Mucosa of rectum (tissue), 2 donors: ENCODE data around the gene TIMP3.

Source experiments
- H3K27ac ChIP-seq, 2 donors: one replicate each; pipeline ENCODE4 v1.7.0; 2013; ENCODE audit warnings: inconsistent platforms in 2 of 2, low read depth in 2 of 2, low read length in 2 of 2
- H3K27me3 ChIP-seq, 2 donors: one replicate each; pipeline ENCODE4 v1.7.0; 2013; ENCODE audit warnings: low read length in 2 of 2; ENCODE audit not compliant: control insufficient read depth in 2 of 2, insufficient read depth in 2 of 2
- H3K36me3 ChIP-seq, 2 donors: one replicate each; pipeline ENCODE4 v1.7.0; 2013; ENCODE audit warnings: low read length in 2 of 2; ENCODE audit not compliant: control insufficient read depth in 2 of 2, insufficient read depth in 2 of 2
- H3K4me1 ChIP-seq, 2 donors: one replicate each; pipeline ENCODE4 v1.7.0; 2013; ENCODE audit warnings: low read length in 2 of 2, mild to moderate bottlenecking in 1 of 2; ENCODE audit not compliant: control insufficient read depth in 2 of 2, insufficient read depth in 2 of 2
- H3K4me3 ChIP-seq, 2 donors: one replicate each; pipeline ENCODE4 v1.7.0; 2013; ENCODE audit warnings: low read length in 2 of 2
- H3K9ac ChIP-seq, 2 donors: one replicate each; pipeline ENCODE4 v1.7.0; 2013; ENCODE audit warnings: low read length in 2 of 2, low read depth in 1 of 2, mild to moderate bottlenecking in 1 of 2
- H3K9me3 ChIP-seq, 2 donors: one replicate each; pipeline ENCODE4 v1.7.0; 2013; ENCODE audit warnings: low read length in 2 of 2; ENCODE audit not compliant: control insufficient read depth in 2 of 2
- donor health status: healthy.
- donor health status: Normal muscosa, but diverticular disease.

Gene TIMP3

DNA sequence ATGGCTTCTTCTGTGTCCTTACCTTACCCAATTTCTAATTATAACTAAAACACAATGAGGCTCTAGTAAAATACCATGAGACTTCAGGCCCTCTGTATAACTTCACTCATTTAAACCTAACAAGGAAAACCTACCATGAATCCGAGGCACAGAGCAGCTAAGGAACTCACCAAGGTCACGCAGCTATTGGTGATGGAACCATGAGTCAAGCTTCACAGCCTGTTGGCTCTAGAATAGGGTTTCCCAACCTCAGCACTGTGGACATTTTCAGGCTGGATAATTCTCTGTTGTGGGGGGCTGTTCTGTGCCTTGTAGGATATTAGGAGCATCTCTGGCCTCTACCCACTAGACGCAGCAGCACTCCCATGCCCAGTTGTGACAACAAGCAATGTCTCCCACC, 75.7 kb downstream of the TIMP3 start:
- Histone ChIP-seq H3K4me1 (peaks cover 0 to 5% of the 10 kb centered on the region in 2 donors), H3K27me3 (peaks cover 0 to 7% of the 10 kb centered on the region in 2 donors), H3K9me3 (no peaks in the 10 kb centered on the region), H3K27ac (no peak overlapping the region), H3K9ac (no peak overlapping the region), H3K36me3 (no peaks in the 10 kb centered on the region), H3K4me3 (no peak overlapping the region)

DNA sequence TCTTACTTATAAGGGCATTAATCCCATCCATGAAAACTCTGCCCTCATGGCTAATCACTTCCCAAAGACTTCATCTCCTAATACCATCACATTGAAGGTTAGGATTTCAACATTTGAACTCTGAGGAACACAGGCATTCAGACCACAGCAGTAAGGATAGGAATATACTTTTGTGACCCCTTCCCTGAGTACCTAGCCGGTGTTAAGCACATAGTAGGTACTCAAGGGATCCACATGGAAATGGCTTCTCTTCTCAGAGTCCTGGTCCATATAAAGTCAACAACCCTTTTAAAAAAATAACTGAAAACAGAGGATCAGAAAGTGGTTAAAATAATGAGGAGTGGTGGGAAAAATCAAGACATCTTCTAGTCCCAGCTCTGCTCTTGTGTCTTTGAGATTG, 78.0 kb downstream of the TIMP3 start:
- Histone ChIP-seq H3K27ac (no peak overlapping the region), H3K4me1 (peaks cover 0 to 5% of the 10 kb centered on the region in 2 donors)

DNA sequence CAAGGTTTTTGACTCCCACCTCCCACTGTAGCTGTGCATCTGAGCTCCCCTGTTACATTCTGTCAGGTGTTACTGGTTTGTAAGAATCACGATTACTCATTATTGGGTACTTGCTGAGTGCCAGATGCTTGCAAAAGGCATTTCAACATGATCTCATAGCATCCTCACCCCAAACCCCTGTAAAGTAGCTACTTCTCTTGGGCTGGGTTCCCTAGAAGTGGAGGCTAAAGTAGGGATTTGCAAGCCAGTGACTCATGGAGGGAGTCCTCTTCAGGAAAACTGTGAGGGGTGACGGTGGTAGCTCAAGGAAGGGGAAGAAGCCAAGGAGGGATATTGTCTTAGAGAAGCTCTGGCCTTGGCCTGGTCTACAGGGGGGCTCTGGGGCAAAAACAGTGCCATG, 78.6 kb downstream of the TIMP3 start:
- H3K4me1 ChIP-seq = peaks cover 0 to 5% of the 10 kb centered on the region in 2 donors
- H3K27ac ChIP-seq = no peak overlapping the region
- H3K4me3 ChIP-seq = no peak overlapping the region
- peaks cover 0 to 7% of the 10 kb centered on the region in 2 donors for H3K27me3 ChIP-seq
- no peaks in the 10 kb centered on the region for H3K36me3 ChIP-seq
- H3K9me3 ChIP-seq = no peaks in the 10 kb centered on the region
- H3K9ac ChIP-seq = no peak overlapping the region

More for the DNA sequence above, 78.0 kb downstream of the TIMP3 start:
- Histone ChIP-seq H3K27me3 (peaks cover 0 to 7% of the 10 kb centered on the region in 2 donors), H3K36me3 (no peaks in the 10 kb centered on the region), H3K4me3 (no peak overlapping the region), H3K9ac (no peak overlapping the region), H3K9me3 (no peaks in the 10 kb centered on the region)

DNA sequence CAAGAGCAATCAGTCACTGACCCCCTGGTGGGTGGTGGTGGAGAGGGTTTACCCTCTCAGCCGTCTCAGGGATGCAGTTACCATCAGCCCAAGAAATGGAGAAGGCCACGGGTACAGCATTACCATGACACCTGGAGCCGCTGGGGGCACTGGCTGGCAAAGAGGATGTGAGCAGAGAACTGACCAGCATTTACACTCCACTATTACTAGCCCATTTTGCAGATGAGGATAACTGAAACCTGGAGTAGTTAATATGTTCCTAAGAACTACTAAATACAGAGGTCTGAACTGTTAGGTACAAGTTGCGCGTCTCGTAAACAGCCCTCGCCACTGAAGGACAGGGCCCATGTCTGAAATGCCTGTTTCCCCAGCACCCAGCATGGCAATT, 79.0 kb downstream of the TIMP3 start:
- H3K9me3 ChIP-seq = no peaks in the 10 kb centered on the region
- H3K4me1 ChIP-seq = peaks cover 0 to 5% of the 10 kb centered on the region in 2 donors
- H3K4me3 ChIP-seq = no peak overlapping the region
- H3K27ac ChIP-seq = no peak overlapping the region
- H3K9ac ChIP-seq = no peak overlapping the region
- no peaks in the 10 kb centered on the region for H3K36me3 ChIP-seq
- H3K27me3 ChIP-seq = peaks cover 0 to 7% of the 10 kb centered on the region in 2 donors

DNA sequence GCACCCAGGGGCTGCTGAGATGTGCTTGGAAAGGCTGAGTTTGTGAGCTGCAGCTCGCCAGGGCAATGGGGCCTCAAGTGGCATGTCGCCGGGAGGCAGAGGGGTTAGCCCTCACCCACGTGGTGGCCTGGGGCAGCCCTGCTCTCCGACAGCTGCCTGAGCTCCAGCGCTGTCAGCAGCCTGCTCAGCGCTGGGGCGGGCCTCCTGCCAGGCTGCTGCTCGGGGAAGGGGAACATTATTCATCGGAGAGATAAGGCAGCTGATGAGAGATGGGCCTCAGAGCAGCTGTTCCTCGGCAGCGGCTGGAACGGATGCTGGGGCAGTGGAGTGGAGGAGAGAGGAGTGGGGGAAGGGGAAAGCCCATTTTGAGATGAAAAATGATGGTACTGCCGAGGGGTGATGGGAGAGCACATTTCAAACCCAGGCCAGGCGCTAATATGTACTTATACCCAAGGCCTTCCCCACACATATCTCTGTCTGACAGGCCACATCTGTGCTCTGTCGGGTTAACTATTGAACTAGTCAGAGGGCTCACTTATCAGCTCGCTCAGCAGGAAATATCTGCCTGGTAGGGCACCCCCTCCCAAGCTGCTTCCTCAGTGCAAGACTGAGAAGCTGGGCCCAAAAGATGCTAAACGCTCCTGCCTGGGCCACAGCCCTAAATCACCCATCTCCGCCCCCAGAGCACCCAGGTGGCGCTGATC, 79.5 kb downstream of the TIMP3 start:
- Histone ChIP-seq H3K9me3 (no peaks in the 10 kb centered on the region), H3K4me1 (peaks cover 0 to 5% of the 10 kb centered on the region in 2 donors), H3K36me3 (no peaks in the 10 kb centered on the region), H3K9ac (no peak overlapping the region), H3K27ac (no peak overlapping the region), H3K27me3 (peaks cover 0 to 7% of the 10 kb centered on the region in 2 donors), H3K4me3 (no peak overlapping the region)

DNA sequence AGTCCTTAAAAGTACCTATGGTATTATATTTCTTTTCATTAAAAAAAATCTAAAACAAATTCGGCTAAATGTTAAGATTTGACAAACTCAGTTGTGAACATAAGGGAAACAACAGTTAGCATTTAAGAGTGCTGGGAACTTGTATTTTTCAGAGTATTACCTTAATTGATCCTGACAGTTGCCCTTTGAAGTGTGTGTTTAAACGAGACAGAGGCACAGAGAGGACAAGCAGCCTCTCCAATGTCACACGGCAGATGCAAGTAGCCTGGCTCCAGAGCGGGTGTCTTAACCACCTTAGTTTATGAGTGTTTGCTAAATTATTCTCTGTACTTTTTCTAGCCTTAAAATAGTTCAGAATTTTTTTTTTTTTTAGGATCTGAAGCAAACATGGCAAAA, 80.9 kb downstream of the TIMP3 start:
- peaks cover 0 to 7% of the 10 kb centered on the region in 2 donors for H3K27me3 ChIP-seq
- peaks cover 0 to 5% of the 10 kb centered on the region in 2 donors for H3K4me1 ChIP-seq
- H3K9ac ChIP-seq = no peak overlapping the region
- H3K36me3 ChIP-seq = no peaks in the 10 kb centered on the region
- no peaks in the 10 kb centered on the region for H3K9me3 ChIP-seq
- no peak overlapping the region for H3K27ac ChIP-seq
- H3K4me3 ChIP-seq = no peak overlapping the region

DNA sequence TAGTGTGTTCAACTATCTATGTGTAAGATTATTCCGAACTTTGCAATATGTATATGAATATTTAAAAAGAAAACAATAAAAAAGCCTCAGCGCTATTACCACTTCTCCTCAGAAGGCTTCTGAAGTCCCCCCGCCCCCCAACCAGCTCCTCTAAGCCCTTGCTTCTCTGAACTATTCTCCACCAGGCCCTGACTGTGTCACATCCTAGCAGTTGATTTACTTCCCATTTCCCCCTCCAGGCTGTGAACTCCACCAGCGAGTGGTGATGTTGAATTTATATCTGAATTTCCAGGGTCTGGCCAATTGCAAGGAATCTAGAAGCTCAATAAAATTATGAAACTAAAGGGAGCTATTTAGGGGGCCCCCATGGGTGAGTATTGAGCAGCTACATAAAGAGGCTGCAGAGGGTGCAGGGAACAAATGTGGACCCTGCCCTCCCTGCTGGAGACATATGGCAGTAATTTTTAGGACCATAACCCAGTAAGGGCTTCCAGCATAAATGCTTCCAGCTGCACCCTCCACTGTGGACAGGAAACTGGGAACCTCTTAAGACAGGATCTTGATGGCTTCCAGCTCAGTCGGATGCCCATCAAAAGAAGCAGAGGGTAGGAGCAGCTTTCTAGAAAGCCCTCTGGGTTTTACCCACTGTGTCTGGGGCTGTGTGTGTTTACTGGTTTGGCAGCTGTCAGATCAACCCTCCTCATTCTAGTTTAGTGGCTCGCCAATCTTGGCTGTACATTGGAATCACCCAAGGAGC, 81.4 kb downstream of the TIMP3 start:
- H3K9ac ChIP-seq = no peak overlapping the region

DNA sequence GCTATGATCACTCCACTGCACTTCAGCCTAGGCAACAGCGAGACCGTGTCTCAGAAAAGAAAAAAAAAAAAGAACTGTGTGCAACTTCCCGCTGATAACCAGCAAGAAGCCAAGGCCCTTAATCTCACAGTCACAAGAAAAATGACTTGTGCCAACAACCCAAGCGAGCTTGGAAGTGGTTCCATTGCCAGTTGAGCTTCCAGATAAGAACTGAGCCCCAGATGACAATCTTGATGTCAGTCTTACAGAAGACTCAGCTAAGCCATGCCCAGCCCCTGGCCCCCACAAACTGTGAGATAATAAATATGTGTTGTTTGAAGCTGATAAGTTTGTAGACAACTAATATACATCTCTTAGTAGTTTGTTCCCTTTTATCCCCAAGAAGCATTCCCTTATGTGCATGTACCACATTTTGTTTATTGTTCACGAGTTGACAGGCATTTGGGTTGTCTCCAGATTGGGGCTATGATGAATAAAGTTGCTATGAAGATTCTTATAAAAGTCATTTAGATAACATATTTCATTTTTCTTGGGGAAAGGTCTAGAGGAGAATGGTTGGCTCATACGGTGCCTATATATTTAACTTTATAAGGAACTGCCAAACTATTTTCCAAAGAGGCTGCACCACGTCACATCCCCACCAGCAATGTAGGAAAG, 85.9 kb downstream of the TIMP3 start:
- H3K4me1 ChIP-seq = no peaks in the 10 kb centered on the region
- no peak overlapping the region for H3K27ac ChIP-seq
- H3K9ac ChIP-seq = no peak overlapping the region
- H3K4me3 ChIP-seq = no peak overlapping the region
- H3K27me3 ChIP-seq = no peaks in the 10 kb centered on the region
- no peaks in the 10 kb centered on the region for H3K9me3 ChIP-seq
- H3K36me3 ChIP-seq = no peaks in the 10 kb centered on the region

More for the DNA sequence above, 81.4 kb downstream of the TIMP3 start:
- Histone ChIP-seq H3K4me3 (no peak overlapping the region), H3K4me1 (peaks cover 0 to 5% of the 10 kb centered on the region in 2 donors), H3K36me3 (no peaks in the 10 kb centered on the region), H3K27ac (no peak overlapping the region), H3K27me3 (peaks cover 0 to 5% of the 10 kb centered on the region in 2 donors), H3K9me3 (no peaks in the 10 kb centered on the region)

DNA sequence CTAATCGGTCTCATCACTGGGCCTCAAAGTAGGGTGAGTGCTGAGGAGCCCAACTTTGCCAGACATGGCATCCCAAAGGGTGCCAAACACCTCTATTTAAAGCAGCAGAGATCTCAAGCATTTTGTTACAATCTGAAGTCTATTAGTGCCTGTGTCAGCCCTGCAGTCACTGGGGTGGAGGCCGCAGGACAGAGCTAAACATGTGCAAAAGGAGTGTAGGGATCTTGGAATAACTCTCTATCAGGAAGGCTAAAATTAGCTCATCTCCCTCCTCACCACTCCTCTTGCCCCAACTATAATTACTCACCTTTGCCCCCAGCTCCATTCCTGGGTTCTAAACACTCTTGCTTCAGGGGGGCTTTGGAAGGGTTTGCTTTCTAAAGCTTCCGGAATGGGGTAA, 87.5 kb downstream of the TIMP3 start:
- no peaks in the 10 kb centered on the region for H3K9me3 ChIP-seq
- no peaks in the 10 kb centered on the region for H3K4me1 ChIP-seq
- H3K36me3 ChIP-seq = no peaks in the 10 kb centered on the region

DNA sequence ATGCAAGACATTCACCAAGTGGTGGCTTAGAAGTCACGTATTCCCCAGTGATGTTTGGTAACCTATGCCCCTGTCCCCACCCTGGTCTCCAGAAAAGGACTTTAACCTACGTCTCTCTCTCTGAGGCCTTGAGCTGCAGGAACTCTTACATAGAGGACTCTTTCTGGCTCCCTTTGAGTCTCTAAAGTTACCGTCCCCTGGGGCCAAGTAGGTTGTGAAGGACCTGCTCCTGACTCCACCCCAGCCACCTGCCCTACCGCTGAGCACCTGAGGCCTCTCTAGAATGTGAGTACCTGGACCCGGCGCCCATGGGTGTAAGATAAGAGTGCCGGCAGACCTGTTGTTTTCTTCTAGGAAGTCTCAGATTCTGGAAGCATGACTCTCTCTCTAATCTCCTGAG, 95.4 kb downstream of the TIMP3 start:
- H3K27ac ChIP-seq = no peak overlapping the region
- no peaks in the 10 kb centered on the region for H3K36me3 ChIP-seq
- no peak overlapping the region for H3K9ac ChIP-seq
- no peaks in the 10 kb centered on the region for H3K9me3 ChIP-seq
- H3K4me3 ChIP-seq = no peak overlapping the region
- H3K4me1 ChIP-seq = no peaks in the 10 kb centered on the region
- no peaks in the 10 kb centered on the region for H3K27me3 ChIP-seq

More for the DNA sequence above, 87.5 kb downstream of the TIMP3 start:
- no peak overlapping the region for H3K9ac ChIP-seq
- no peaks in the 10 kb centered on the region for H3K27me3 ChIP-seq
- no peak overlapping the region for H3K4me3 ChIP-seq
- H3K27ac ChIP-seq = no peak overlapping the region
